Measurements from ENCODE around the gene CHAC1.
"Not testable (repeated sequence)": the region's sequence is repeated elsewhere in the genome, so short reads cannot be mapped to it uniquely, and the experiment has no call there.

CHAC1 gene

GRCh38 chr15:40937762-40938535 is 15.3 kb upstream of the CHAC1 start:
- no peak for DNase-seq (ENCODE audit: low read depth in 2 of 2)

GRCh38 chr15:40938536-40938870 is 14.8 kb upstream of the CHAC1 start:
- DNase-seq (ENCODE audit: low read depth in 2 of 2) = no peak

- DNase-seq (ENCODE audit: low read depth in 2 of 2) = no peak
These were observed 12.9 kb upstream of the CHAC1 start for GRCh38 chr15:40940296-40940801.

GRCh38 chr15:40941068-40941527 is 12.2 kb upstream of the CHAC1 start:
- DNase-seq (ENCODE audit: low read depth in 2 of 2) = no peak

- DNase-seq (ENCODE audit: low read depth in 2 of 2) = peak; percentile 30 to 33
These were observed 11.5 kb upstream of the CHAC1 start for GRCh38 chr15:40941528-40942336.

GRCh38 chr15:40942337-40942854 is 10.9 kb upstream of the CHAC1 start:
- DNase-seq (ENCODE audit: low read depth in 2 of 2) = no peak

GRCh38 chr15:40942878-40943277 is 10.4 kb upstream of the CHAC1 start:
- no peak for DNase-seq (ENCODE audit: low read depth in 2 of 2)

GRCh38 chr15:40943764-40944365 is 9.4 kb upstream of the CHAC1 start:
- DNase-seq (ENCODE audit: low read depth in 2 of 2) = no peak

- DNase-seq (ENCODE audit: low read depth in 2 of 2) = no peak
These were observed 8.6 kb upstream of the CHAC1 start for GRCh38 chr15:40944510-40945296.

GRCh38 chr15:40948706-40949473 is 4.4 kb upstream of the CHAC1 start:
- DNase-seq (ENCODE audit: low read depth in 2 of 2) = no peak

- DNase-seq (ENCODE audit: low read depth in 2 of 2) = no peak
These were observed 3.5 kb upstream of the CHAC1 start for GRCh38 chr15:40949756-40950207.

- DNase-seq (ENCODE audit: low read depth in 2 of 2) = no peak
These were observed 1.5 kb upstream of the CHAC1 start for GRCh38 chr15:40951764-40952163.

GRCh38 chr15:40952301-40952900 is 870 bp upstream of the CHAC1 start:
- DNase-seq (ENCODE audit: low read depth in 2 of 2) = no peak

GRCh38 chr15:40953713-40954074 is 423 bp downstream of the CHAC1 start:
- no peak for DNase-seq (ENCODE audit: low read depth in 2 of 2)

- not testable (repeated sequence) for DNase-seq (ENCODE audit: low read depth in 2 of 2)
These were observed 1.0 kb downstream of the CHAC1 start for GRCh38 chr15:40954158-40954848.

GRCh38 chr15:40955141-40955903 is 2.1 kb downstream of the CHAC1 start:
- DNase-seq (ENCODE audit: low read depth in 2 of 2) = no peak

GRCh38 chr15:40955930-40956540 is 2.8 kb downstream of the CHAC1 start:
- DNase-seq (ENCODE audit: low read depth in 2 of 2) = no peak

GRCh38 chr15:40956541-40956982 is 3.3 kb downstream of the CHAC1 start:
- no peak for DNase-seq (ENCODE audit: low read depth in 2 of 2)
